Neural cell (in vitro differentiated cells): ENCODE measurements around the gene DTNBP1. TPM values are rescaled to one million over a fixed set of nuclear protein-coding genes. Genes with fewer than 3 reads are reported as not detected.

Source experiments
- H2AFZ ChIP-seq: fragments of 200-600, 300-800 bp; sonication (generic), shearing (Covaris generic); 2 replicates; pipeline ENCODE4 v1.6.0; 2014; ENCODE audit warnings: low read depth, mild to moderate bottlenecking, antibody characterized with exemption, low read length, moderate library complexity
- H3F3A ChIP-seq: fragments of 200-600 bp; shearing (Covaris generic); 2 replicates; pipeline ENCODE4 v1.6.1; 2016; ENCODE audit warnings: mild to moderate bottlenecking, moderate library complexity, mixed read lengths, antibody characterized with exemption, low read length; ENCODE audit not compliant: insufficient read depth, poor library complexity, severe bottlenecking
- H3K27ac ChIP-seq: fragments of 200-600, 300-800 bp; sonication (generic), shearing (Covaris generic); 2 replicates; pipeline ENCODE4 v1.5.1; 2014; ENCODE audit warnings: mild to moderate bottlenecking, low read length, moderate library complexity
- H3K27me3 ChIP-seq: fragments of 300-800, 200-600 bp; sonication (generic), shearing (Covaris generic); 2 replicates; pipeline ENCODE4 v1.6.0; 2014; ENCODE audit warnings: mild to moderate bottlenecking, low read depth, low read length, moderate library complexity; ENCODE audit not compliant: insufficient read depth
- H3K36me3 ChIP-seq: fragments of 300-800, 200-600 bp; sonication (generic), shearing (Covaris generic); 2 replicates; pipeline ENCODE4 v1.5.1; 2014; ENCODE audit warnings: mild to moderate bottlenecking, antibody characterized with exemption, low read length, moderate library complexity; ENCODE audit not compliant: insufficient read depth
- H3K4me2 ChIP-seq: fragments of 300-800, 200-600 bp; sonication (generic), shearing (Covaris generic); 2 replicates; pipeline ENCODE4 v1.6.0; 2014; ENCODE audit warnings: mild to moderate bottlenecking, low read length
- H3K4me3 ChIP-seq: fragments of 300-800, 200-600 bp; sonication (generic), shearing (Covaris generic); 2 replicates; pipeline ENCODE4 v1.5.1; 2014; ENCODE audit warnings: mild to moderate bottlenecking, low read length, moderate library complexity
- H3K79me2 ChIP-seq: fragments of 200-600 bp; shearing (Covaris generic); replicated peaks from 2 replicates; pipeline ENCODE4 v1.6.0; 2014; ENCODE audit warnings: mild to moderate bottlenecking, low read length, moderate library complexity; ENCODE audit not compliant: insufficient read depth
- H3K9ac ChIP-seq: fragments of 300-800, 200-600 bp; sonication (generic), shearing (Covaris generic); 2 replicates; pipeline ENCODE4 v1.6.1; 2016; ENCODE audit warnings: mild to moderate bottlenecking, low read length, mixed read lengths
- H3K9me2 ChIP-seq: fragments of 200-600 bp; shearing (Covaris generic); 2 replicates; pipeline ENCODE4 v1.6.1; 2016; ENCODE audit warnings: mild to moderate bottlenecking, low read length, mixed read lengths; ENCODE audit not compliant: insufficient read depth
- H3K9me3 ChIP-seq: fragments of 200-600, 300-800 bp; sonication (generic), shearing (Covaris generic); 2 replicates; pipeline ENCODE4 v1.6.1; 2016; ENCODE audit warnings: mild to moderate bottlenecking, mixed run types, low read length, moderate library complexity, mixed read lengths
- H4K20me1 ChIP-seq: fragments of 200-600 bp; shearing (Covaris generic); 2 replicates; pipeline ENCODE4 v1.6.1; 2016; ENCODE audit warnings: mild to moderate bottlenecking, mixed run types; ENCODE audit not compliant: insufficient read depth
- CTCF ChIP-seq: fragments of 450-650 bp; IDR thresholded peaks from 2 replicates; pipeline ENCODE4 v1.5.1; 2014; ENCODE audit warnings: antibody characterized with exemption, mild to moderate bottlenecking, moderate library complexity; ENCODE audit not compliant: poor library complexity, severe bottlenecking
- EP300 ChIP-seq: fragments of 450-650 bp; conservative IDR thresholded peaks from 2 replicates; pipeline ENCODE4 v1.6.1; 2014; ENCODE audit warnings: antibody characterized with exemption, mild to moderate bottlenecking, moderate library complexity; ENCODE audit not compliant: poor library complexity, severe bottlenecking
- EZH2 ChIP-seq: fragments of 200-600, 300-800 bp; shearing (Covaris generic), sonication (generic); IDR thresholded peaks from 2 replicates; pipeline ENCODE4 v1.6.1; 2014; ENCODE audit warnings: antibody characterized with exemption, low read length, borderline replicate concordance, mild to moderate bottlenecking; ENCODE audit not compliant: insufficient read depth, poor library complexity, severe bottlenecking
- MXI1 ChIP-seq: fragments of 450-650 bp; conservative IDR thresholded peaks from 2 replicates; pipeline ENCODE4 v1.6.1; 2014; ENCODE audit warnings: antibody characterized with exemption, mild to moderate bottlenecking; ENCODE audit not compliant: poor library complexity, severe bottlenecking
- POLR2AphosphoS5 ChIP-seq: IDR thresholded peaks from 2 replicates; pipeline ENCODE4 v1.6.1; 2012
- RAD21 ChIP-seq: fragments of 450-650 bp; conservative IDR thresholded peaks from 2 replicates; pipeline ENCODE4 v1.6.1; 2014; ENCODE audit warnings: antibody characterized with exemption, mild to moderate bottlenecking, moderate library complexity
- SMC3 ChIP-seq: fragments of 450-650 bp; conservative IDR thresholded peaks from 2 replicates; pipeline ENCODE4 v1.6.1; 2014; ENCODE audit warnings: antibody characterized with exemption, mild to moderate bottlenecking, moderate library complexity; ENCODE audit not compliant: poor library complexity
- TAF1 ChIP-seq: IDR thresholded peaks from 2 replicates; pipeline ENCODE4 v1.6.1; 2012; ENCODE audit warnings: low read depth
- polyA plus RNA-seq: library from polyadenylated mRNA; depleted of rRNA; stranded (reverse); fragments of >200 nt; gene quantifications from 2 replicates; pipeline ENCODE4 v1.2.3, GENCODE V29; 2014
- TF ChIP-seq, protein P1 (sequence below): IDR thresholded peaks from 2 replicates; pipeline ENCODE4 v1.6.1; 2012; ENCODE audit warnings: borderline replicate concordance

DTNBP1 gene
- polyA plus RNA-seq, 1 donor from 2014 or later = 22.6 TPM

GRCh38 chr6:15503346-15503680, 159.5 kb downstream of the DTNBP1 start:
- Histone ChIP-seq H3K27me3 (no peaks in the 10 kb centered on the region), H3K36me3 (no peaks in the 10 kb centered on the region), H3K9me2 (no peaks in the 10 kb centered on the region), H3K79me2 (no peaks in the 10 kb centered on the region), H3K9ac (no peak overlapping the region), H4K20me1 (no peaks in the 10 kb centered on the region), H3F3A (no peaks in the 10 kb centered on the region), H3K4me2 (no peak overlapping the region), H3K27ac (no peak overlapping the region), H3K9me3 (no peaks in the 10 kb centered on the region), H2AFZ (no peak overlapping the region), H3K4me3 (no peak overlapping the region)
- TF ChIP-seq, protein P1, sequence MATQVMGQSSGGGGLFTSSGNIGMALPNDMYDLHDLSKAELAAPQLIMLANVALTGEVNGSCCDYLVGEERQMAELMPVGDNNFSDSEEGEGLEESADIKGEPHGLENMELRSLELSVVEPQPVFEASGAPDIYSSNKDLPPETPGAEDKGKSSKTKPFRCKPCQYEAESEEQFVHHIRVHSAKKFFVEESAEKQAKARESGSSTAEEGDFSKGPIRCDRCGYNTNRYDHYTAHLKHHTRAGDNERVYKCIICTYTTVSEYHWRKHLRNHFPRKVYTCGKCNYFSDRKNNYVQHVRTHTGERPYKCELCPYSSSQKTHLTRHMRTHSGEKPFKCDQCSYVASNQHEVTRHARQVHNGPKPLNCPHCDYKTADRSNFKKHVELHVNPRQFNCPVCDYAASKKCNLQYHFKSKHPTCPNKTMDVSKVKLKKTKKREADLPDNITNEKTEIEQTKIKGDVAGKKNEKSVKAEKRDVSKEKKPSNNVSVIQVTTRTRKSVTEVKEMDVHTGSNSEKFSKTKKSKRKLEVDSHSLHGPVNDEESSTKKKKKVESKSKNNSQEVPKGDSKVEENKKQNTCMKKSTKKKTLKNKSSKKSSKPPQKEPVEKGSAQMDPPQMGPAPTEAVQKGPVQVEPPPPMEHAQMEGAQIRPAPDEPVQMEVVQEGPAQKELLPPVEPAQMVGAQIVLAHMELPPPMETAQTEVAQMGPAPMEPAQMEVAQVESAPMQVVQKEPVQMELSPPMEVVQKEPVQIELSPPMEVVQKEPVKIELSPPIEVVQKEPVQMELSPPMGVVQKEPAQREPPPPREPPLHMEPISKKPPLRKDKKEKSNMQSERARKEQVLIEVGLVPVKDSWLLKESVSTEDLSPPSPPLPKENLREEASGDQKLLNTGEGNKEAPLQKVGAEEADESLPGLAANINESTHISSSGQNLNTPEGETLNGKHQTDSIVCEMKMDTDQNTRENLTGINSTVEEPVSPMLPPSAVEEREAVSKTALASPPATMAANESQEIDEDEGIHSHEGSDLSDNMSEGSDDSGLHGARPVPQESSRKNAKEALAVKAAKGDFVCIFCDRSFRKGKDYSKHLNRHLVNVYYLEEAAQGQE = no peak

- H2AFZ ChIP-seq = no peak overlapping the region
- no peaks in the 10 kb centered on the region for H3K36me3 ChIP-seq
- H4K20me1 ChIP-seq = no peaks in the 10 kb centered on the region
- TF ChIP-seq EZH2 (no peak), MXI1 (no peak), RAD21 (no peak), CTCF (no peak), EP300 (no peak), POLR2AphosphoS5 (no peak), TAF1 (no peak), SMC3 (no peak)
- TF ChIP-seq, protein P1 = no peak
- no peaks in the 10 kb centered on the region for H3K27me3 ChIP-seq
- H3K9me2 ChIP-seq = no peaks in the 10 kb centered on the region
- H3F3A ChIP-seq = no peaks in the 10 kb centered on the region
- H3K79me2 ChIP-seq = no peaks in the 10 kb centered on the region
- H3K9me3 ChIP-seq = no peaks in the 10 kb centered on the region
- no peak overlapping the region for H3K9ac ChIP-seq
- no peak overlapping the region for H3K27ac ChIP-seq
- H3K4me3 ChIP-seq = no peak overlapping the region
- H3K4me2 ChIP-seq = no peak overlapping the region
Measured at GRCh38 chr6:15502446-15503345, 160.1 kb downstream of the DTNBP1 start.
